HUDEP-2 (cell line): Measurements from ENCODE around the gene WDR49.
"Not testable (repeated sequence)": the region's sequence is repeated elsewhere in the genome, so short reads cannot be mapped to it uniquely, and the experiment has no call there.

Source experiments
- DNase-seq, 76 experiments: peaks; one replicate each; lab custom pipeline; 2025; ENCODE audit not compliant: unreplicated experiment in 76 of 76; lab: John Stamatoyannopoulos, UW

Gene WDR49

DNA sequence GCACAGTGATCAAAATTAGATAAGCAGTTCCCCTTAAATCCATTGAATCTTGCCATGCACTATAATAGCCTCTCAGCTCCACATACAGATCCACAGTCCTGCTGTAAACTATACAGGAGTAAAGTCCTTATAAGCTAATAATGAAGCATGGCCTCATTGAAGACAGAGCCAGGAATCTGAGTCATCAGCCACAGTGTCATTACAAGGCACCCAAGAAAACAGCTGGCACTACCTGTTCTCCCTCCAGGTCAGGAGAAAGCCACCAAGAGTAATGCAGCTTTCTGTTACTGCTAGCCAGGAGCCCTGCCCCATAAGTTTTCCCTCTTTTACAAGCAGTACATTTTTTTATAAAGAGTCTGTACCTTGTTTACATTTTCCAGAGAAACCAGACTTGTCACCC, 27.3 kb downstream of the WDR49 start:
- DNase-seq = no peak

DNA sequence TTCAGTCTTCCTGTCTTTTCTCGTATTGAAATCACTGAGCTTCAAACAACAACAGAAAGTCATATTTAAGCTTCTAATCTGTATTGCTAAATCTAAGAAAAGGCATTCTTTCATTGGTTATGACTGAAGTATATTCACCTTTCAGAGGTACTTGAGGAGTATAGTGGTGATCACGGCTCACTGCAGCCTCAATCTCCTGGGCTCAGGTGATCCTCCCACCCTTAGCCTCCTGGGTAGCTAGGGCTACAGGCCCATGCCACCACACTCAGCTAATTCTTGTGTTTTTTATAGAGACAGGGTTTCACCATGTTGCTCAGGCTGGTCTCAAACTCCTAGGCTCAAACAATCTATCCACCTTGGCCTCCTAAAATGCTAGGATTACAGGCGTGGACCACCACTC, 38.7 kb downstream of the WDR49 start:
- no peak for DNase-seq

DNA sequence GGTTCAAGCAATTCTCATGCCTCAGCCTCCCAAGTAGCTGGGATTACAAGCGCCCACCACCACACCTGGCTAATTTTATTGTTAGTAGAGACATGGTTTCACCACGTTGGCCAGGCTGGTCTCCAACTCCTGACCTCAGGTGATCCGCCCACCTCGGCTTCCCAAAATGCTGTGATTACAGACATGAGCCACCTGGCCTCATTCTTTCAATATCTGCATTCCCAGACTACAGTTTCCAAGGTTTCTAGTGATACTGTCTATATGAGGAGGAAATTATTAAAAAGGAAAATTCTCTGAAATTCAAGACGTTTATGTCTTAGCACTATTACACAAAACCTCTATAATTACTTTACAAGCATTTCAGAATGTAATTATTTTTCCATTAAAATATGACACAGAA, 39.5 kb downstream of the WDR49 start:
- not testable (repeated sequence) for DNase-seq

DNA sequence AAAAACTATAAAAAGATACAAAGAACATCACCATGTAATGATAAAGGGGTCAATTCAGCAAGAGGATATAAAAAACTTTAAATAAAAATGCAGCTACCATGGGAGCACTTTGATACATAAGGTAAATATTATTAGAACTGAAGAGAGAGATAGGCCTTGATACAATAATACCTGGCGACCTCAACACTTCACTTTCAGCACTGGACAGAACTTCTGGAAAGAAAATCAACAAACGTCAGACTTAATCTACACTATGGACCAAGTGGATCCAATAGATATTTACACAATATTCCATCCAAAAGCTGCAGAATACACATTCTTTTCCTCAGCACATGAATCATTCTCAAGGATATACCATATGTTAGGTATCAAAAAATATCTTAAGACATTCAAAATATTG, 42.0 kb downstream of the WDR49 start:
- DNase-seq = no peak

DNA sequence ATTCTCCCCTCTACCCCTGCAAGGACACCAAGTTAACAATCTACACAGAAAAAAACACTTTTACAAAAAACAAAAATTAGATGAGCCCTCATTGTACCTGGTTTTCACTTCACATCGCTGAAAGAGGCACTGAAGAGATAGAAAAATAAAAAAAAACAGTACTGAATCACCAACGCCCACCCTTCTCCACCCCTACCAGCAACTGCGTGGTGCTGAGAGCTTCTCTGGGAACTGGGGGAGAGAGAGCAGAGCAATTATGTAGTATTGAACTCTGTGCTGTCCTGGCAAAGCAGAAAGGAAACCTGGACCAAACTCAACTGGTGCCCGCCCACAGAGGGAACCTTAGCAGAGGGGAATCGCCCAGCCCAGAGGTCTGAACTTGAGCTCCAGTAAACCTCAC, 44.6 kb downstream of the WDR49 start:
- DNase-seq = no peak

DNA sequence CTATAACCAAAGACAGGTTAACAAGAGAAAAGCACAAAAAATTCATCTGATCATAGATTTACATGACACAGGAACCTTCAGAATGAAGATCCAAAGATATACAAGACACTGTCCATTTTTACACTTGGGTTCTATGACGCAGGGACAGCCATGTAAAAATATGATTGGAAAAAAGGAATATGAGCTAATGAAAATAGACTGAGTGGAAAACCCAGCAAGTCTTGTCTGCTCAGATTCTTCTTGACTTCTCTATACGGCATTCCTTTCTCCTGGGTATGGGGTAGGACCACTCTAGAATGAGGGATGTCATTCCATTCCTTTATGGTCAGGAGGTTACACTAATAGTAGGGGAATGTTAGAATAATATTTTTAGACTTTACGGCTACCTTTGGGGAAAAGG, 46.9 kb downstream of the WDR49 start:
- DNase-seq = no peak

DNA sequence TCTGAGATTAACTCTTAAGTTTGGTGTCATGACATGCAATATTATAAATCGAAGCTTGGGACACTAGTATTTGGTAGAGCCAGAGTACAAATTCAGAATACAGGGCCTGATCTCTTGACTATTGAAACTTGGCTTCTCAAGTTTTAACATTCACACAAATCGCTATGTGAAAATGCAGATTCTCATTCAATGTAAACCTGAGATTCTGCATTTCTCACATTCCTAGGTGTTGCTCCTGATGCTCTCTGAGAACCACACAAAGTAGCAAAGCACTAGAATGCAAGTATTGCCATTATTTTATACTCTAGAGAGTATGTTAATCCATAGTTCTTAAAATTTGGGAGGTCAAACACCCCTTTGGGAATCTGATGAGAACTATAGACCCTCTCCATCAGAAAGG, 47.9 kb downstream of the WDR49 start:
- DNase-seq = no peak

DNA sequence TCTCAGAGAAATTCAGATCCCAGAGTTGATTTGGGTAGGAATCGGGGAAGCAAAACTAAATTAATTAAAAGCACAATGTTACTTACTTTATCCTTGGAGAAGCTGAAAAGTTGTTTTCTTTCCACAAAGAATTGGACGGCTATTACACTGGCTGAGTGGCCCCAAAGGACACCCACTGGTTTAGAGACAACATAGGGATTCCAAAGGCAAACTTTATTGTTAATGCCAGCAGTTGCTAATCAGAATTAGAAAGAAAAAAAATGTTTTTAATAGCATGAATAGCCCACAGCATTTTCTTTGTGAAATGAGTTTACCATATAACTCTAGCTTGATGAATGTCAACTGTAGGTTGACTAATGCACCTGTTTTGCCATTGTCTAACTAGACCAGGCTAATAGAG, 51.7 kb downstream of the WDR49 start:
- no peak for DNase-seq

DNA sequence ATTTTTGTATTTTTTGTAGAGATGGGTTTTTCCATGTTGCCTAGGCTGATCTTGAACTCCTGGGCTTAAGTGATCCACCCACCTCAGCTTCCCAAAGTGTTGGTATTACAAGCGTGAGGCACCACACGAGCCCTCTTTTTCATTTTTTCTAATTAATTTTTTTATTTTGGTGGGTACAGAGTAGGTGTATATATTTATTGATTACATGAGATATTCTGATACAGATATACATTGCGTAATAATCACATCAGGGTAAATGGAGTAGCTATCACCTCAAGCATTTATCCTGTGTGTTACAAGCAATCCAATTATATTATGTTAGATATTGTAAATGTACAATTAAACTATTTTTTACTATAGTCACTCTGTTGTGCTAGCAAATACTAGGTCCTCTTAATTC, 66.1 kb downstream of the WDR49 start:
- no peak for DNase-seq

DNA sequence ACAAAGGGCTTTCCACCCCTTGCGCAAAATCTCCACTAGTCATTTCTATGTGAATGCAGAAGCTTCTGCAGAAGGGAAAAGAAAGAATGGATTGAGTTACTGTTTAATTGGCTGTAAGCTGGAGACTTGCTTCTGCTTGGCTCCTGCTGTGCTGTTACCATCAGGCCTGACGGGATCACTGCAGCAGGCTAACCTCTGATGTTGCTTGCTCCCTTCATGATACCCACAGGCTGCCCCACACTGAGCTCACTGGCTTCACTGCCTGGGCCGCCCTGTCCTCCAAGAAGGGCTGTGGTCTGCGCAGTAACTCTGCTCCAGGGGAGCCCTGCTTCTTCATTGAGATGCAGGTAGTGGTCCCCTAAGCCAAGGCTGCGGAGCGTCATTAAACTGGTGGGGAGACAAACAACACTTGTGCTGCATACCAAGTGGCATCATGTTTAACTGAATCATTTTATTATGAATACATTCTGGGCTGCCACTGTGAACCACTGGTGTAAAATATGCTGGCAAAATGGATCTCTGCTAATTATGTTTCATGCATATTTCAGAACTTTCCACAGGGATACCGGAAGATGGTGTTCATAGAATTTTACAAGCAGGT, 78.6 kb downstream of the WDR49 start:
- DNase-seq = no peak

DNA sequence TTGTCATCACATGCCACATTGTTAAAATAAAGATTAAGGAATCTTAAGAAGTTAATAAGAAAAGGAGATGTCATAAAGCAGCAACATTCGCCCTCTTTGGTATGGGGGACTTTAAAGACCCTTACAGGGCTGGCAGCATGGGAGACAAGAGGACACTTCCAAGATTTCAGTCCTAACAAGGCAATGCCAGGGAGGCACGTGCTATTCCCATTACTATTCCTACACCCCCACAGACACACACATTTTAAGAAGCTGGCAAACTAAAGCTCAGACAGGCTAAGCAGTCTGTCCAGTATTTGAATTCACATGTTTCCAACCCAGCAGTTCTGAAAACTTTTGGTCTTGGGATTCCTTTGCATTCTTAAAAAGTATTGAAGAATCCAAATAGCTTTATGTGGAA, 80.8 kb downstream of the WDR49 start:
- DNase-seq = no peak

DNA sequence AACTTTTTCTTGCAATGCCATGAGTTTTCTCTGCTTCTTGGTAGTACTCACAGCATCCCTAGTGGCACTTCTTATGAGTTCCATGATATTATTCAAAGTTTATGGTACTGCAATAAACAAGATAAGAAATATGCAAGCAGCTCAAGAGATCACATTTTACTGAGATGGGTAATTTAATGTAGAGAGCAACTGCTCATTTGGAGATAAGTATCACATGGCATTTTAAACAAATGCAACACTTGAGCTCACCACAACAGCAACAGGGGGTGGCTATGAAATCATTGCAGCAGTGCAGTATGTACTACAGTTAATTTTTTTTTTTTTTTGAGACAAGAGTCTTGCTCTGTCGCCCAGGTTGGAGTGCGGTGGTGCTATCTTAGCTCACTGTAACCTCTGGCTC, 85.1 kb downstream of the WDR49 start:
- no peak for DNase-seq

DNA sequence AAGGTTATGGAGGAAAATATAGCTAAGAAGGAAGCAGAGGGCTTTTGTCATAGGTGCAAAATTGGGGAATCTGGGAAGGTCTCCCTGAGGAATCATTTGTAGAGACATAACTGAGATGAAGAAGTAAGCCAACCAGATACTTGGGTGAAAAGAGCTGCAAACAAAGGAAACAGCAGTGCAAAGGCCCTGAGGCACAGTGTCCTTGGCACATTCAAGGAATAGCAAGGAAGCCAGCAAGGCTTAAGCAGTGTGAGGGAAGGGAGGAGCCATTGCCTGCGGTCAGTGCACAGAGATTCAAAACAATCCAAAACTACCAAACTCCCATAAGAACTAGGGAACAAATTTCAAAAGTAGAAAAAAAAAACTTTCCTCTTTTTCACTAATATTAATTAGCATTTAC, 88.3 kb downstream of the WDR49 start:
- DNase-seq = no peak

DNA sequence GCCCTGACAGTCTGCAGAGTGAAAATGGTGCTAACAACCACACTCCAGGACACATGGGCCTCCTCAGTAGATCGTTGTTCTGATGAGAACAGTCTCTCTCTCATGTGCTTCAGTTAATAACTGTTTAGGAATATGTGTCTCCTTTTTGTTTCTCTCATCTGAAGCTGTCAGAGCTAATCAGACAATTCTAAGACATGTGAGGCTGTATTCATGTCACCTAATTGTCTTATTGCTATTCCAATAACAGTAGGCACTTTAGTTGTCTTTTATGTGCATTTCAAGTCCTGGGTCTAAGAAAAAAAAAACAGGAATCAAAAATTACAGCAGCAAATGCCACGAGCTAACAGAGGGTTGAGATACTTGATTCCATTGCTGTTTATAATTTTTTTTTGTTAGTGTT, 89.1 kb downstream of the WDR49 start:
- no peak for DNase-seq

DNA sequence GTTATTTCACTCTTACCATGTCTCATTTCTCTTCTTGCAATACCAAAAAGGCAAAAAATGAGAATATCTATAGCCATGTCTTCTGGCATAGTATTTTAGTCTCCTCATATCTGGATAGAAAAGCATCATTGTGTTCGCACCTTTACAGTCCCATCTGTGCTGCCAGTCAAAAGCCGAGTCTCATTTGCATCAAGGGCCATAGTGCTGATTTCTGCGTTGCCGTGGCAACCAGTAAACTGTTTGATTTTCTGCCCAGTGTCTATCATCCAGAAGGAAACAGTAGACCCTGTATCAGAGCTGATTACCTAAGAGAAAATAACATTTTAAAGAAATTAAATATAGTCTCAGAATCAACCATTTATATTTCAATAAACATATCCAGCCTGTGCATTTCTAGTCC, 93.8 kb downstream of the WDR49 start:
- DNase-seq = no peak

DNA sequence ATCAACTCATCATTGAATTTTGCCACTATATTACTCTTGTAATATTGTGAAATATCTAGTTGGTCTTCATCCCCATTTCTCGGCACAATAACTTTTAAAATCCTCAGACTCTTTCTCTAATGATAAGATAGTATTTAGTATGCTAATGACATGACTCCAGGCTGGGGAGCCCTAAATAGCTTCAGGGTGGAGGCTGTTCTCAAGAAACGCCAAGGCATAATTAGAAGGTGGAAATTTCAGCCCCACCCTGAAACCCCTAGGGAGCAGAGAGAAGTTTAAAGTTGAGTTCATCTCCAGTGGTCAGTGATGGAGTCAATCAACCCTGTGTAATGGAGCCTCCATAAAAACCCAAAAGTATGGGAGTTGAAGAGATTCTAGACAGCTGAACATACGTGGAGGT, 98.8 kb downstream of the WDR49 start:
- no peak for DNase-seq

DNA sequence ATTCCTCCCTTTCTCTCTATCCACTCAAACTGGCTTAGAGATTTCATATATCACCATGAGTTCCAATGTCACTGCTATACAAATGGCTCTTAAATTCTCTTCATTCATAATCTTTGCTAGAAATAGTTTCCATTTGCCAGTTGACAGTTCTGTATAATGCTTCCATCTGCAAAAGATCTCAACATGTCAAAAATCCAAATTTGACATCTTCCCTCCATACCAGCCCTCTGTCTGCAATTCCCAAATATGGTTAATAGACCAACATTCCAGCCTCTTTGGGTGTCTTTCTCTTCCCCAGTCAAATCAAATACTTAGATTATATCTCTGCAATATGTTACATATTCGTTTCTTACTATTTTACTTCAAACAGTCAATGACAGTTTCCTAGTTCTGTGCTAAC, 115.7 kb downstream of the WDR49 start:
- no peak for DNase-seq

DNA sequence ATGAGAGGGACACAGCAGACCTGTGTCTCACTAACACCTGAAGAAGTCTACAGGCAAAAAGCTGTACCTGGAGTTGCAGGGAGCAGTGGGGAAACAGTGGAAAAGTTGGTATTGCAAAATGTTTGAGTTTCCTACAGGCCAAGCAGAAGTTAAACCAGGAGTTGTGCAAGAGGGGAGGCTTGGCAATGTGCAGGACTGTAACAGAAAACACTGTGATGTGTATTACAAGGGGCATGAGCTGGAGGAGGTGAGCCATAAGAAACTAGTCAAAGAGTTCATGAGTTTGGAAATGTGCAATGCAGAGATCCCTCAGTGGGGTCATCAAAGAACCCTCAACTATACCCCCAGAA, 132.8 kb downstream of the WDR49 start:
- DNase-seq = no peak

DNA sequence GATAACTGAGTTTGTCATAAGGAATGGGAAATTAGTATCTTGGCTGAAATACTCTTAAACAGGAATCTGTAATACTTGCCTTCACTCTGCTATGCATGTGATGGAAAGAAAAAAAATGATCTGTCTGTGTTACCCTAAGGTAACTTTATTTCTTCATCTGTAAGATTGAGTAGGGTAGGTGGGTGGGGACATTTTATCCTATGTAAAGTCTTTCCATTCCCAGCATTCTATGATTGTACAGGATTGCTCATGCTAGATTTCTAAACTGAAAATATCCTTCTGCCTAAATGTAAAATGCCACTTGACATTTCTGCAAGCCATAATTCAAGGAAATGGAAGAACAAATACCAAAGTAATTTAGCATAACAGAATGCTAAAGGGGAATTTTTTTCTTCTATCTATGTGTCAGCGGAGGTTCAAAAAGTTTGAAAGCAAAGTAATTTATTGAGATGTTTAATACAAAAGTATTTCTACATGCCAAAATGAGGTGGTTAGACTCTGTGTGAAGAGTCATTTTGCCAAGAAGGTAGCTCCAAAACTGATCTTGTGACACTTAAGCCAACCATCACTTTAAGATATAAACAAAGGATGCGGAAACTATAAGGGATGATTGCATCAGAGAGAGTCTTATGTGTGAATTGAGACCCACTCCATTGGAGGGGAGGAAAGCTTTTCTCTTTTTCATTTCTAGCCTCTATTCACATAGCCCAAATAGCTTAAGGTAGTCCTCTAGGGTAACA, 133.3 kb downstream of the WDR49 start:
- no peak for DNase-seq

DNA sequence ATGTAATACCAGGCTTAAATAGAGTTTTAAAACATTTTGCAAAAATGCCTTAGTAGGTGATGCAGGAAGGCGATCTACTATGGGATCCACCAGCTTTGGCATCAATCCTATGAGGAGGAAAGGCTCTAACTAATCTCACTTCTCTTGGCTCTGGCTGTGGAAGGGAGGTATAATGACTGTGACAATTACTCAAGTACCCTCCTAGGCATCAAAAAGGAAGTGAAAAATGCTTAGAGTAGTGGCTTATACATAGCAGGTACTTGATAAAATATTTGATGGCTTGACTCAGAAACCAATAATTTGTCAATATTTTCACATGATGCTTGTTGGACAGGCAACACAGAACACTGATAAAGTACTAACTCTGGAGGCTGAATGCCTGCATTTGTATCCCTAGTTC, 145.8 kb downstream of the WDR49 start:
- no peak for DNase-seq

DNA sequence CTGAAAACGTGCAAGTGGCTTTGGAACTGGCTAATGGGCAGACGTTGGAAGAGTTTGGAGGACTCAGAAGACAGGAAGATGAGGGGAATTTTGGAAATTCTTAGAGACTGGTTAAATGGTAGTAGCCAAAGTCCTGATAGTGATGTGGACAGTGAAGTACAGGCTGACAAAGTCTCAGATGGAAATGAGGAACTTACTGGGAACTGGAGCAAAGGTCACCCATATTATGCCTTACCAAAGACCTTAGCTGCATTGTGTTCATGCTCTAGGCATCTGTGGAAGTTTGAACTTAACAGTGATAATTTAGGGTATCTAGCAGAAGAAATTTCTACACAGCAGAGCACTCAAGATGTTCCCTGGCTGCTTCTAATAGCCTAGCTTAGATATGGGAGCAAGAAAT, 151.3 kb downstream of the WDR49 start:
- no peak for DNase-seq

DNA sequence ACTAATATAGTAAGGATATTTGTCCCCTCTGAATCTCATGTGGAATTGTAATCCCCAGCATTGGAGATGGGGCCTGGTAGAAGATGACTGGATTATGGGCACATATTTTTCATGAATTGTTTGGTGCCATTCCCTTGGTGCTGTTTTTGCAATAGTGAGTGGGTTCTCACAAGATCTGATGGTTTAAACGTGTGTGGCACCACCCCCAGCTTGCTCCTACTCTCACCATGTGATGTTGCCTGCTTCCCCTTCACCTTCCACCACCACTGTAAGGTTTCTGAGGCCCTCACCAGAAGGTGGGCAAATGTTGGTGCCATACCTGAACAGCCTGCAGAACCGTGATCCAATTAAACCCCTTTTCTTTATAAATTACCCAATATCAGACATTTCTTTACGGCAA, 151.8 kb downstream of the WDR49 start:
- no peak for DNase-seq

DNA sequence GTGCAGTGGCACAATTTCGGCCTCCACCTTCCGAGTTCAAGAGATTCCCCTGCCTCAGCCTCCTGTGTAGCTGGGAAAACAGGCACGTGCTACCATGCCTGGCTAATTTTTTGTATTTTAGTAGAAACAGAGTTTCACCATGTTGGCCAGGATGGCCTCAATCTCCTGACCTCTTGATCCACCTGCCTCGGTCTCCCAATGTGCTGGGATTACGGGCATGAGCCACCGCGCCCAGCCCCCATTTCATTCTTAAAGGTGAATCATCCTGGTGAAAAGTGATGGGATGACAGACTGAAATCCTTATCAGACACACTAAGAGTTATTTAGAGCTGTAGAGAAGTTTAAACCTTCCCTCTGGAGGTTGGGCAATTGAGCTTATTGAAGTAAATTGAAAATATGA, 155.8 kb downstream of the WDR49 start:
- no peak for DNase-seq
